ENCODE results near the gene HLA-A. TPM values are rescaled to one million over a fixed set of nuclear protein-coding genes. Genes with fewer than 3 reads are reported as not detected.

Gene HLA-A
- polyA plus RNA-seq (ENCODE audit: low read depth in 6 of 6), result 1,000 to 10,000 TPM; 1,115 to 2,161 (median 1,804) TPM

DNA sequence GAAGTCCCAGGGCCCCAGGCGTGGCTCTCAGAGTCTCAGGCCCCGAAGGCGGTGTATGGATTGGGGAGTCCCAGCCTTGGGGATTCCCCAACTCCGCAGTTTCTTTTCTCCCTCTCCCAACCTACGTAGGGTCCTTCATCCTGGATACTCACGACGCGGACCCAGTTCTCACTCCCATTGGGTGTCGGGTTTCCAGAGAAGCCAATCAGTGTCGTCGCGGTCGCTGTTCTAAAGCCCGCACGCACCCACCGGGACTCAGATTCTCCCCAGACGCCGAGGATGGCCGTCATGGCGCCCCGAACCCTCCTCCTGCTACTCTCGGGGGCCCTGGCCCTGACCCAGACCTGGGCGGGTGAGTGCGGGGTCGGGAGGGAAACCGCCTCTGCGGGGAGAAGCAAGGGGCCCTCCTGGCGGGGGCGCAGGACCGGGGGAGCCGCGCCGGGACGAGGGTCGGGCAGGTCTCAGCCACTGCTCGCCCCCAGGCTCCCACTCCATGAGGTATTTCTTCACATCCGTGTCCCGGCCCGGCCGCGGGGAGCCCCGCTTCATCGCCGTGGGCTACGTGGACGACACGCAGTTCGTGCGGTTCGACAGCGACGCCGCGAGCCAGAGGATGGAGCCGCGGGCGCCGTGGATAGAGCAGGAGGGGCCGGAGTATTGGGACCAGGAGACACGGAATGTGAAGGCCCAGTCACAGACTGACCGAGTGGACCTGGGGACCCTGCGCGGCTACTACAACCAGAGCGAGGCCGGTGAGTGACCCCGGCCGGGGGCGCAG lies at the start of gene HLA-A:
Gene HLA-A, plus strand, starts transcription at position 258 of the 778 bp plus-strand sequence. Its CDS starts 22 bp downstream, at position 280.
- peak; percentile 84 to 85 for ATAC-seq (ENCODE audit: low read depth in 2 of 2)
- no peaks in the 10 kb centered on the region for H3K9me3 Mint-ChIP-seq
- H3K4me3 Mint-ChIP-seq, result peak within 1 kb of the TSS; percentile 88 to 99 (median 98)
- peak; percentile 92 for DNase-seq
- peak within 1 kb of the TSS; percentile 100 for H3K27ac Mint-ChIP-seq
- H3K36me3 Mint-ChIP-seq, result peaks cover 23 to 25% of the 10 kb centered on the region in 2 donors
- peaks cover 49 to 71% (median 70%) of the 10 kb centered on the region in 3 donors for H3K4me1 Mint-ChIP-seq
- no peaks in the 10 kb centered on the region for H3K27me3 Mint-ChIP-seq

DNA sequence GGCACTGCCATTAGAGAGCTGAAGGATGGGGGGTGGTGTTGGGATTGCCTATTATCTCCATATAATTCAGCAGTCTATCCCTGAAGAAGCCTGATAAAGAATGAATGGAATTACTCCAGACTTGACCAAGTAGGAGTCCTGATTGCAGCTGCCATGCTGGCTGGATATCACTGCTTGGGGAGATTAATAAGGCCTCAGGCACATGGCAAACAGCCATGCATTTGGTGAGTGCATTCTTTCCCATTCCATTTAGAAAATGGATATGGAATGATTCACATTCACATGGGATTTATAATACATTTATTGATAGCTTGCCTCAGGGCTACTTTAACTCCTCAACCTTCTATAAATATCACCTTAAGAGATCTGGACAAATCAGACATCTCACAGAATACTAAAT lies 49.6 kb upstream of the HLA-A start:
- no peak overlapping the region for H3K27ac Mint-ChIP-seq
- DNase-seq (no peak), ATAC-seq (ENCODE audit: low read depth in 2 of 2) (no peak)
- H3K4me1 Mint-ChIP-seq, result peaks cover 9 to 35% (median 20%) of the 10 kb centered on the region in 3 donors
- H3K4me3 Mint-ChIP-seq, result no peak overlapping the region
- peaks cover 0 to 6% (median 0%) of the 10 kb centered on the region in 3 donors for H3K27me3 Mint-ChIP-seq
- H3K9me3 Mint-ChIP-seq, result peaks cover 0 to 3% (median 0%) of the 10 kb centered on the region in 7 donors
- H3K36me3 Mint-ChIP-seq, result peaks cover 7 to 9% of the 10 kb centered on the region in 2 donors

DNA sequence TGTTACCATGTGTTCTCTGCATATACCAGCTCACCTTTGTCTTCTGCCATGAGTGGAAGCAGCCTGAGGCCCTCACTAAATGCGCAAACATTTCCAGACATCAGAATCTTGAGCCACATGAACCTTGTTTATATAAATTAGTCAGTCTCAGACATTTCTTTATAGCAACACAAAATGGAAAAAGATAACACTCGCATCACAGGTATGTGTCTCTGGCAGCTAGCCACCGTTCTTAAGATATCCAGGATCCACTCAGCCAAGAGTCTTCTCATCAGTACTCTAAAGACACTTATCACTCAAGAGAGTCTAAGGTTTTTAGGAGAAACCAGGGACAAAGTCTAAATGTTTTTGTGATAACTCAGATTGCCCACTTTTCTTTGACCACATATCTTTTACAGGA lies 43.1 kb upstream of the HLA-A start:
- H3K4me3 Mint-ChIP-seq, result no peak overlapping the region
- DNase-seq, result no peak
- ATAC-seq (ENCODE audit: low read depth in 2 of 2), result no peak
- peaks cover 0 to 11% (median 0%) of the 10 kb centered on the region in 7 donors for H3K9me3 Mint-ChIP-seq
- peaks cover 9 to 20% of the 10 kb centered on the region in 2 donors for H3K36me3 Mint-ChIP-seq
- peaks cover 0 to 23% (median 8%) of the 10 kb centered on the region in 3 donors for H3K27me3 Mint-ChIP-seq
- no peak overlapping the region for H3K27ac Mint-ChIP-seq
- no peaks in the 10 kb centered on the region for H3K4me1 Mint-ChIP-seq

DNA sequence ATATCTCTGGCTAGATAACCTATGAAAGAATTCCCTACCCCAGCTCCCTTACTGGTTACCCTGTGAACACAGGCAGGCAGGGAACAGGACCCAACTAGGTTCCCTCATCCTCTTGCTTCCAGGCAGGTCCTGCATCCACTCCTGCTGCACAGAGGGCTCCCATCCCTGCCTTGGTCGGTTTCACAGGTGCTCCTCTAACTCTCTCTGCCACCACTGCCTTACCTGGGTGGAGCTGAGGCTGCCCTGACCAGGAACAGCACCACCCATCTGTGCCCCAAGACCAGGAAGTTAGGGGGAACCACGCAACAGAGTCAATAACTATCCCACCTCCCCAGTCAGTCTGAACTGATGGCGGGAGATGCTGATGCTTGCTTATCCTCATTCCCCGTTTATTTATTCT lies 37.0 kb upstream of the HLA-A start:
- Mint-ChIP-seq H3K4me1 (no peaks in the 10 kb centered on the region), H3K27ac (no peak overlapping the region), H3K9me3 (no peaks in the 10 kb centered on the region), H3K4me3 (no peak overlapping the region), H3K27me3 (peaks cover 0 to 20% (median 0%) of the 10 kb centered on the region in 3 donors), H3K36me3 (peaks cover 0 to 5% of the 10 kb centered on the region in 2 donors)
- no peak for DNase-seq
- ATAC-seq (ENCODE audit: low read depth in 2 of 2), result no peak

DNA sequence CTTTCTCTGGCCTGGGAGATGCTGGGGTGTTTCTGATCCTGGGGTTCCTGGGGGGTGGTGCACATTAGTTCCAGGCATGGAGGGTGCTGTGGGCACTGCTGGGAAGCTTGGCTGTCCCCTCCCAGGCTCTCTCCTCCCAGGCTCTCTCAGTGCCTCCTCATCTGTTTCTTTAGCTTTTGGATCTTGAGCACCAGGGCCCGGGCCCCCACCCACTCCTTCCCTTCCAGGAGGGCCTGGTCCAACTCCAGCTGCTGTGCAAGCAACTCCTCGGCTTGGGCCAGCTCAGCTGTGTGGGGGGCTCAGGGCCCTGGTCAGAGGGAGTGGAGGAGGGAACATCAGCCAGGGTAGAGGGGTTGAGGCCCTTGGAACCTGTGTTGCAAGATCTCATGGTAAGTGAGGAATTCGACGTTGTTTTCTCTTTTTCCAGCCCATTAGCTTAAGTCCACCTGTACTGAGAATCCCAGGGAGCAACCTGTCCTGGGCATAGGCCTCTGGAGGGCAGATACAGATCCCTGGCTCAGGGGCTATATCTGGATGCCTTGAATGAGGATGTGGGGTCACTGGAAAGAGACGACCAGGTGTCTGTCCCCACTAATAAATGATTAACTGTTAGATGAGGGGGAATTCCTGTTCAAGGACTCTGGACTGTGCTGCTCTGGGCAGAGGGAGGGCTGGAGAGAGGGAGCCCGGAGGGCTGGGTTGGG lies 34.5 kb upstream of the HLA-A start:
- H3K27me3 Mint-ChIP-seq, result peaks cover 0 to 42% (median 24%) of the 10 kb centered on the region in 3 donors
- ATAC-seq (ENCODE audit: low read depth in 2 of 2) (no peak), DNase-seq (no peak)
- peaks cover 4 to 21% of the 10 kb centered on the region in 2 donors for H3K36me3 Mint-ChIP-seq
- no peak overlapping the region for H3K4me3 Mint-ChIP-seq
- H3K27ac Mint-ChIP-seq, result peak overlapping the region in 1 of 6 donors; percentile 19
- H3K9me3 Mint-ChIP-seq, result peaks cover 0 to 2% (median 0%) of the 10 kb centered on the region in 7 donors
- no peaks in the 10 kb centered on the region for H3K4me1 Mint-ChIP-seq

DNA sequence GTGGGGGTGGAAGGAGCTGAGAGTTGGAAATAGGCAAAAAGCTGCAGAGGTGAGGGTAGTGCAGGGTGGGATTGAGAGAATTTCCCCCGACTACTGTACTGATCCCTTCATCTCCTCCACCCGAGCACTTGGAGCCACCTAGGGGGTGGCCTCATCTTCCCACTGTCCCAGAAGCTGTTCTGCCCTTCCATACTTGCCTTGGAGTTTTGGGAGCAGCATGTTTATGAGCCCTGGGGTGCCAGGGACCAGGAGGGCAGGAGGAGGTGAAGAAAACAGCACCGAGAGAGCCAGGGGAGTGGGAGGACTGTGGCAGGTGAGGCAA lies 34.0 kb upstream of the HLA-A start:
- ATAC-seq (ENCODE audit: low read depth in 2 of 2) (no peak), DNase-seq (no peak)
- no peaks in the 10 kb centered on the region for H3K4me1 Mint-ChIP-seq
- no peak overlapping the region for H3K27ac Mint-ChIP-seq
- peaks cover 4 to 23% of the 10 kb centered on the region in 2 donors for H3K36me3 Mint-ChIP-seq
- H3K9me3 Mint-ChIP-seq, result peaks cover 0 to 2% (median 0%) of the 10 kb centered on the region in 7 donors
- H3K27me3 Mint-ChIP-seq, result peaks cover 0 to 43% (median 29%) of the 10 kb centered on the region in 3 donors
- H3K4me3 Mint-ChIP-seq, result no peak overlapping the region

DNA sequence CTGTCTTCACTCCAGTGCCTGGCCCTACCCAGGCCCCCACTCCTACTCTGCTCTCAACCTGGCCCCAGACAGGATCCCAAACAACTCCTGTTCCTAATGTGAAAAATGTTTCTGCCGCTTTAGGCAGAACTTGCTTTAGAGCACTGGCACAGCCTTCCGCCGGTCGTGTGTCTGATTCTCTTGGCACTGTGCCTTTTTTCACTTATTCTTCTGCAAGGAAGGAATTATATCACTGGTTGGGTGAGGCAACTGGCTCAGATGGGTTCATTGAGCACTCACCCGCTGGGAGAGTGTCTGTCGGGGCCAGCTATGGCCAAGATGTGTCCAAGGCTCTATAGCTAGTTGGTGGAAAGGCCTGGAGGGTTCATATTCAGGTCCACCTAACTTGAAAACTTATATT lies 33.6 kb upstream of the HLA-A start:
- H3K27ac Mint-ChIP-seq, result no peak overlapping the region
- H3K9me3 Mint-ChIP-seq, result peaks cover 0 to 2% (median 0%) of the 10 kb centered on the region in 7 donors
- H3K27me3 Mint-ChIP-seq, result peaks cover 0 to 44% (median 33%) of the 10 kb centered on the region in 3 donors
- no peak for ATAC-seq (ENCODE audit: low read depth in 2 of 2)
- peaks cover 4 to 23% of the 10 kb centered on the region in 2 donors for H3K36me3 Mint-ChIP-seq
- no peak for DNase-seq
- H3K4me3 Mint-ChIP-seq, result no peak overlapping the region
- H3K4me1 Mint-ChIP-seq, result no peaks in the 10 kb centered on the region

DNA sequence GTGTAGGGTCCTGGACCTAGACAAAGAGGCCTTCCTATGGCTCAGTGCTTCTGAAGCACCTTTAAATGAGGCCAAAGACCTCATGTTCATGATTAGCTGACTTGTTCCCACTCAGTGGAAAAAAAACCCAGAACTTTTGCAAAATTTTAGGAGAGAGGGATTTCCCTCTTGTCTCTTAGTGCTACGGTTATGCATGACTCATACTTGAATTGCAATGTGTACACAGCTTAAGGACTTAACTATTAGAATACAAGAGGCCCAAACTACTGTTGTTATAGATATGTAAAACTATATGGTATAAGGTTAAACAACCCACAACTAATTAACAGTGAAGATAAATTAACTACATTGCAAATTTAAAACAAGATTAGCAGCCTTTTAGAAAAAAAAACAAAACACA lies 32.3 kb upstream of the HLA-A start:
- H3K27ac Mint-ChIP-seq, result no peak overlapping the region
- H3K4me3 Mint-ChIP-seq, result no peak overlapping the region
- peaks cover 0 to 52% (median 34%) of the 10 kb centered on the region in 3 donors for H3K27me3 Mint-ChIP-seq
- peaks cover 4 to 23% of the 10 kb centered on the region in 2 donors for H3K36me3 Mint-ChIP-seq
- no peaks in the 10 kb centered on the region for H3K4me1 Mint-ChIP-seq
- DNase-seq, result no peak
- peaks cover 0 to 2% (median 0%) of the 10 kb centered on the region in 7 donors for H3K9me3 Mint-ChIP-seq
- no peak for ATAC-seq (ENCODE audit: low read depth in 2 of 2)

DNA sequence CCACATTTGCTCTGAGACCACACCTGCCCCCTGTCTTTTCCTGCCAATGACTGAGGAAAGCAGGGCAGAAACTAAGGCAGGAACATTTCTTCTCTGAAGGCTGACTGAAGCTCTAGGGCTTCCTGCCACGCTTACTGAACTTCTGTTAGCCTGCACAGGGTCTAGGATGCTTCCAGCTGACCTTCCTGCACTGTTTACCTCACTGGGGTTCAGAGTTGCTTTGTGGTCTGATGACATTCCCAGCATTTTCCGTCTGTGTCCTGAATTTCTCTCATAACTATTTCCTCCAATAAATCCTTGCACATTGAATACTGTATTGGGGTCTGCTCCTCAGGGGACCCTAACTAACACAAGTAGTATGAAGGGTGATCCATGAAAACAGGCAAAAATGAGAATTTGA lies 29.5 kb upstream of the HLA-A start:
- H3K9me3 Mint-ChIP-seq, result peaks cover 0 to 2% (median 0%) of the 10 kb centered on the region in 7 donors

DNA sequence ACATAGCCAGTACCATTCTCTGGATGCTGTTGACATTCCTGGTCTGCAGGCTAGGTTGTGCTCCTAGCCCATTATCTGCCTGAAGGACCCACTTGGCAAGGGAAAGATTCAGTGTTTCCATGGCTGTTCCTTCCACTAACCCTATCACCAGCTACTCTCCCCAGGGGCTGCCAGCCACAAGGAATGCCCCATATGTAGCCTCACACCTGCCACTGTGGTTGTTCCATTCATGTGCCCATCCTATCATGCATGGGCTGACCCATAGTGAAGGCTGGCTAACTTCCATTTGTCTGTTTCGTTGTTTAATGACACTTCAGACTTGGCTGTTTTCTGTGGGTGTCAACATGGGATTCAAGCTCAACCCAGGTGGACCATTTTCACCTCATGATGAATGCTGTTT lies 25.6 kb upstream of the HLA-A start:
- H3K27me3 Mint-ChIP-seq, result peaks cover 0 to 24% (median 20%) of the 10 kb centered on the region in 3 donors
- H3K4me3 Mint-ChIP-seq, result no peak overlapping the region
- no peaks in the 10 kb centered on the region for H3K9me3 Mint-ChIP-seq
- H3K36me3 Mint-ChIP-seq, result peaks cover 4 to 13% of the 10 kb centered on the region in 2 donors
- no peak overlapping the region for H3K27ac Mint-ChIP-seq
- ATAC-seq (ENCODE audit: low read depth in 2 of 2), result no peak
- no peaks in the 10 kb centered on the region for H3K4me1 Mint-ChIP-seq
- DNase-seq, result no peak

More for the DNA sequence above, 29.5 kb upstream of the HLA-A start:
- Mint-ChIP-seq H3K4me3 (peak overlapping the region in 1 of 8 donors; percentile 16), H3K27me3 (peaks cover 0 to 37% (median 34%) of the 10 kb centered on the region in 3 donors), H3K4me1 (no peaks in the 10 kb centered on the region), H3K27ac (no peak overlapping the region), H3K36me3 (peaks cover 4 to 23% of the 10 kb centered on the region in 2 donors)
- no peak for ATAC-seq (ENCODE audit: low read depth in 2 of 2)
- DNase-seq, result no peak

DNA sequence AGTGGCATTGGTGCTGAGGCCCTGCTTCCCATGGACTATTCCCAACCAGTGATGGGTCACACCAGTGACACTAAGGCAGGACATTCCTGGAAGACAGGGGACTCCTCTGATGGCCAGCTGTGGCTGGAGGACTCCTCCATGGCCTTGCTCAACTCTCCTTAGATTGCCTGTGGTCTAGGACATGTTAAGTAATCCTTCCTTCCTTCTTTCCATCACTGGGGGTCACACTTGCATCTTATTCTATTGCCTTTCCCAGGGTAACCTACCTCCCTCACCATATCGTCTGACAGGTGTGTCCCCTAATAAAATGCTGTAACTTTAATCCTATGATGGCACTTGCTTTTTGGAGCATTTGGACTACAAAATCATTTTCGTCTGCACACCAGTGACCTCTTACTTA lies 24.5 kb upstream of the HLA-A start:
- H3K9me3 Mint-ChIP-seq, result no peaks in the 10 kb centered on the region
- no peaks in the 10 kb centered on the region for H3K4me1 Mint-ChIP-seq

DNA sequence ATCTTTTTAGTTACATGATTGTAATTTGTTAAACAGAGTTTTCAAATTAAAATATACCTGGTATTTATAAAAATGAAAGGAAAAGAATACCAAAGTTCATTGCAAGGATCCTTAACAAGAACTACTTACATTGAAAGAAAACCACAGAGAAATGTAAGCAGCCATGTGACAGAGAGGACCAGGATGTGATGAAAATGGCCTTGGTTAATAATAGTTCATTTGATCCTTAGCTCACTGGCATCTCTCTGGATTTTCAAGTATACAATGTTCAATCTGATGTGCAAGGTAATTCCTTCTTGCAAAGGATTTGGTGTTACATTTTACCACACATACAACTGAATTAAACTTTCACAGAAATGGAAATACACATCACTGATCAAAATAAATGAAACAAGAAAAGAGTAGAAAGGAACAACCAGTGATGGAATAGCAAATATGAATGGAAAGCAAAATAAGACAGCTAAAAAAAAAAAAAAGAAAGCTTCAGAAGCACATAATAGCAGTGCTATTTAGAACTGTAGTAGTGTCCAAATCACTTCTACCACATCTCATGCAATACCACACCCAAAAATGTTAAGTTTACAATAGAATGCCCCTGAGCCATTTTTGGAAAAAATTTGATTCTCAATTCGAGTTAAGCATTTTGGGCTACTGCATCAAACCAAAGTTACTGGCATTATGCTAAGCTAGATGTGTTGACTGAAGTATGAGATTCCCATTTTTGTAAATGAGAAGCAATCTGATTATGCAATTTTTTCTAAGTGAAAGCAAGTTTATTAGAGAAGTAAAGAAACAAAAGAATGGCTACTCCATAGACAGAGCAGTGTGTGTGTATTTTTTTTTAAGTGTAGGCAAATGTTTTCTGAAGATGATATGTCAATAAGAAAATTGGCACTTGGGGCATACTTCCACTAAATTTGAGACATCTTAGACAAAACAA lies 22.6 kb upstream of the HLA-A start:
- DNase-seq, result no peak
- no peak for ATAC-seq (ENCODE audit: low read depth in 2 of 2)
- Mint-ChIP-seq H3K4me3 (no peak overlapping the region), H3K9me3 (no peaks in the 10 kb centered on the region), H3K4me1 (peaks cover 0 to 2% (median 0%) of the 10 kb centered on the region in 3 donors), H3K27ac (no peak overlapping the region), H3K27me3 (no peaks in the 10 kb centered on the region), H3K36me3 (no peaks in the 10 kb centered on the region)

More for the DNA sequence above, 24.5 kb upstream of the HLA-A start:
- Mint-ChIP-seq H3K4me3 (no peak overlapping the region), H3K27ac (peak overlapping the region in 1 of 6 donors; percentile 64), H3K27me3 (peaks cover 0 to 13% (median 9%) of the 10 kb centered on the region in 3 donors), H3K36me3 (peaks cover 0 to 1% of the 10 kb centered on the region in 2 donors)
- no peak for ATAC-seq (ENCODE audit: low read depth in 2 of 2)
- no peak for DNase-seq

DNA sequence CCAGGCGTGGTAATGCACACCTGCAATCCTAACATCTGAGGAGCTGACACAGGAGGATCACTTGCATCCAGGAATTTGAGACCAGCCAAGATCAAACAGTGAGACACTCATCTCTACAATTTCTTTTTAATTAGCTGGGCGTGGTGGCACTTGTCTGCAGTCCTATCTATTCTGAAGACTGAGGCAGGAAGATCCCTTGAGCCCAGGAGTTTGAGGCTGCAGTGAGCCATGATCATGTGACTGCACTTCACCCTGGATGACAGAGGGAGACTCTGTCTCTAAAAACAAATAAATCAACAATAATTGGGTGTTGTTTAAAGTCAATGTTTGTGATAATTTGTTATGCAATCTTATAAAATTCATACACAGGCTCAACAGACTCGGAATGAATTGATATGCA lies 18.0 kb upstream of the HLA-A start:
- no peaks in the 10 kb centered on the region for H3K27me3 Mint-ChIP-seq
- H3K36me3 Mint-ChIP-seq, result no peaks in the 10 kb centered on the region
- no peaks in the 10 kb centered on the region for H3K9me3 Mint-ChIP-seq
- H3K27ac Mint-ChIP-seq, result peak overlapping the region in 1 of 6 donors; percentile 8
- H3K4me1 Mint-ChIP-seq, result peaks cover 9 to 35% (median 33%) of the 10 kb centered on the region in 3 donors
- ATAC-seq (ENCODE audit: low read depth in 2 of 2) (no peak), DNase-seq (no peak)
- H3K4me3 Mint-ChIP-seq, result no peak overlapping the region

Measured in naive B cell (primary cell).